Peyer's patch (tissue), 4 donors: ENCODE results near the gene PRIMA1.

Experiments used
- POLR2A ChIP-seq, 2 donors: fragments of 450-650 bp; IDR thresholded peaks; one replicate each; pipeline ENCODE4 v1.5.1; 2017; ENCODE audit warnings: antibody characterized with exemption in 2 of 2, mild to moderate bottlenecking in 2 of 2, moderate library complexity in 2 of 2
- TF ChIP-seq, protein P1 (sequence below), 6 experiments: fragments of 450-650 bp in 4 of 6; fragments of 200-600 bp in 2 of 6; sonication (generic) in 1 of 6; IDR thresholded peaks; one replicate each; pipeline ENCODE4 v1.5.1; 2017 to 2019; ENCODE audit warnings: antibody characterized with exemption in 6 of 6, mild to moderate bottlenecking in 3 of 6, moderate library complexity in 1 of 6

- TF ChIP-seq, protein P1, sequence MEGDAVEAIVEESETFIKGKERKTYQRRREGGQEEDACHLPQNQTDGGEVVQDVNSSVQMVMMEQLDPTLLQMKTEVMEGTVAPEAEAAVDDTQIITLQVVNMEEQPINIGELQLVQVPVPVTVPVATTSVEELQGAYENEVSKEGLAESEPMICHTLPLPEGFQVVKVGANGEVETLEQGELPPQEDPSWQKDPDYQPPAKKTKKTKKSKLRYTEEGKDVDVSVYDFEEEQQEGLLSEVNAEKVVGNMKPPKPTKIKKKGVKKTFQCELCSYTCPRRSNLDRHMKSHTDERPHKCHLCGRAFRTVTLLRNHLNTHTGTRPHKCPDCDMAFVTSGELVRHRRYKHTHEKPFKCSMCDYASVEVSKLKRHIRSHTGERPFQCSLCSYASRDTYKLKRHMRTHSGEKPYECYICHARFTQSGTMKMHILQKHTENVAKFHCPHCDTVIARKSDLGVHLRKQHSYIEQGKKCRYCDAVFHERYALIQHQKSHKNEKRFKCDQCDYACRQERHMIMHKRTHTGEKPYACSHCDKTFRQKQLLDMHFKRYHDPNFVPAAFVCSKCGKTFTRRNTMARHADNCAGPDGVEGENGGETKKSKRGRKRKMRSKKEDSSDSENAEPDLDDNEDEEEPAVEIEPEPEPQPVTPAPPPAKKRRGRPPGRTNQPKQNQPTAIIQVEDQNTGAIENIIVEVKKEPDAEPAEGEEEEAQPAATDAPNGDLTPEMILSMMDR (IDR thresholded peaks at IDR 0.05), result no peak
- TF ChIP-seq POLR2A (IDR thresholded peaks at IDR 0.05), result no peak
Measured at GRCh38 chr14:93743270-93744060, 44.8 kb downstream of the PRIMA1 start.
